Testis (tissue), 2 donors: ENCODE results near the gene GNPDA2.

Experiments used
- POLR2A ChIP-seq: fragments of 450-650 bp; IDR thresholded peaks from one replicate; pipeline ENCODE4 v1.6.1; 2017; ENCODE audit warnings: antibody characterized with exemption, mild to moderate bottlenecking, moderate library complexity
- TF ChIP-seq, protein P1 (sequence below), 3 experiments: fragments of 450-650 bp in 2 of 3; fragments of 200-600 bp in 1 of 3; sonication (generic) in 1 of 3; IDR thresholded peaks; one replicate each; pipeline ENCODE4 v1.5.1; 2016 to 2019; ENCODE audit warnings: antibody characterized with exemption in 3 of 3, mild to moderate bottlenecking in 2 of 3, moderate library complexity in 1 of 3

DNA sequence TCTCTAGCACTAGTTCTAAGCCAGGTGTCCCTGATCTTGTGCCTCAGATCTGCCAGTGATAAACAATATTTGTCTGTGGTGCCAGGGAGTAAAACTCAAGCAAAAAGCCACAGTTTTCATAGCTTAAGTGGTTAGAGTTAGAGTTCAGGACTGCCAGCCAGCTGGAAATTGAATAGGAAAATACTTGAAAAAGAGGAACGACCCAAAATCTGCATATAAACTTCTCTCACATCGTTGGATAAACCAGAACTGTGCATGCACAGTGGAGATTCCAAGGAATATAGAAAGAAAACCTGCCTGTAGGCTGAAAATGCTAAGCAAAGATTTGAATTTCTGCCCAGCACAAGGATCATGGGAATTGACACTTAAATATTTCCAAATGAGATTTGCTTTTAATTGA lies 35.0 kb upstream of the GNPDA2 start:
- TF ChIP-seq, protein P1, sequence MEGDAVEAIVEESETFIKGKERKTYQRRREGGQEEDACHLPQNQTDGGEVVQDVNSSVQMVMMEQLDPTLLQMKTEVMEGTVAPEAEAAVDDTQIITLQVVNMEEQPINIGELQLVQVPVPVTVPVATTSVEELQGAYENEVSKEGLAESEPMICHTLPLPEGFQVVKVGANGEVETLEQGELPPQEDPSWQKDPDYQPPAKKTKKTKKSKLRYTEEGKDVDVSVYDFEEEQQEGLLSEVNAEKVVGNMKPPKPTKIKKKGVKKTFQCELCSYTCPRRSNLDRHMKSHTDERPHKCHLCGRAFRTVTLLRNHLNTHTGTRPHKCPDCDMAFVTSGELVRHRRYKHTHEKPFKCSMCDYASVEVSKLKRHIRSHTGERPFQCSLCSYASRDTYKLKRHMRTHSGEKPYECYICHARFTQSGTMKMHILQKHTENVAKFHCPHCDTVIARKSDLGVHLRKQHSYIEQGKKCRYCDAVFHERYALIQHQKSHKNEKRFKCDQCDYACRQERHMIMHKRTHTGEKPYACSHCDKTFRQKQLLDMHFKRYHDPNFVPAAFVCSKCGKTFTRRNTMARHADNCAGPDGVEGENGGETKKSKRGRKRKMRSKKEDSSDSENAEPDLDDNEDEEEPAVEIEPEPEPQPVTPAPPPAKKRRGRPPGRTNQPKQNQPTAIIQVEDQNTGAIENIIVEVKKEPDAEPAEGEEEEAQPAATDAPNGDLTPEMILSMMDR (IDR thresholded peaks at IDR 0.05), result no peak
- TF ChIP-seq POLR2A, result no peak
